ENCODE results near the gene ADCY3.

- TF ChIP-seq CTCF (optimal IDR thresholded peaks at IDR 0.05 in 1 of 3, IDR thresholded peaks at IDR 0.05 in 1 of 3, conservative IDR thresholded peaks at IDR 0.05 in 1 of 3; ENCODE audit: extremely low read depth in 1 of 3, insufficient read depth in 2 of 3, low read length in 3 of 3) (no peak), EZH2 (IDR thresholded peaks at IDR 0.05; ENCODE audit: low read length) (no peak)
Measured at GRCh38 chr2:24836206-24836605, 83.8 kb downstream of the ADCY3 start.

All from keratinocyte (primary cell).